Liver (tissue), 9 donors: ENCODE data around the gene FGFR3. TPM values are rescaled to one million over a fixed set of nuclear protein-coding genes. Genes with fewer than 3 reads are reported as not detected.

Source experiments
- DNase-seq: peaks from one replicate; pipeline ENCODE4 v3.0.0-alpha.2; 2017; ENCODE audit warnings: low spot score
- H3K27ac ChIP-seq, 2 donors: one replicate each; pipeline ENCODE4 v1.7.0; 2013; ENCODE audit warnings: inconsistent platforms in 2 of 2, low read length in 2 of 2, control low read depth in 1 of 2, low read depth in 1 of 2, mild to moderate bottlenecking in 1 of 2
- H3K27me3 ChIP-seq, 4 donors: one replicate each; pipeline versions ENCODE4 v1.6.1 to v1.7.0; 2013; ENCODE audit warnings: low read length in 3 of 4, inconsistent platforms in 1 of 4, mild to moderate bottlenecking in 1 of 4, moderate library complexity in 1 of 4; ENCODE audit not compliant: control insufficient read depth in 4 of 4, insufficient read depth in 4 of 4
- H3K36me3 ChIP-seq, 4 donors: one replicate each; pipeline versions ENCODE4 v1.6.1 to v1.7.0; 2013; ENCODE audit warnings: low read length in 3 of 4, mild to moderate bottlenecking in 3 of 4, low read depth in 1 of 4, moderate library complexity in 1 of 4; ENCODE audit not compliant: control insufficient read depth in 4 of 4, insufficient read depth in 3 of 4
- H3K4me1 ChIP-seq, 4 donors: one replicate each; pipeline versions ENCODE4 v1.6.1 to v1.7.0; 2013; ENCODE audit warnings: low read length in 3 of 4, mild to moderate bottlenecking in 3 of 4, moderate library complexity in 1 of 4; ENCODE audit not compliant: control insufficient read depth in 4 of 4, insufficient read depth in 4 of 4
- H3K4me3 ChIP-seq, 3 donors: one replicate each; pipeline versions ENCODE4 v1.6.1 to v1.7.0; 2013; ENCODE audit warnings: low read length in 3 of 3, control low read depth in 1 of 3, low read depth in 1 of 3, mild to moderate bottlenecking in 1 of 3
- H3K9ac ChIP-seq, 2 donors: one replicate each; pipeline ENCODE4 v1.7.0; 2013; ENCODE audit warnings: low read length in 2 of 2, mild to moderate bottlenecking in 2 of 2, moderate library complexity in 2 of 2, control low read depth in 1 of 2, low read depth in 1 of 2
- H3K9me3 ChIP-seq, 4 donors: one replicate each; pipeline versions ENCODE4 v1.6.1 to v1.7.0; 2013; ENCODE audit warnings: low read length in 3 of 4; ENCODE audit not compliant: control insufficient read depth in 4 of 4
- CTCF ChIP-seq: fragments of 150-350 bp; IDR thresholded peaks from 2 replicates; pipeline ENCODE4 v1.5.1; 2017; ENCODE audit warnings: improper control_type of control experiment, low read depth, low read length; ENCODE audit not compliant: missing input control
- FOXA1 ChIP-seq: IDR thresholded peaks from 2 replicates; pipeline ENCODE4 v1.6.1; 2016; ENCODE audit warnings: antibody characterized with exemption
- FOXA2 ChIP-seq: IDR thresholded peaks from 2 replicates; pipeline ENCODE4 v1.6.1; 2016; ENCODE audit warnings: antibody characterized with exemption
- GABPA ChIP-seq, 2 donors: IDR thresholded peaks in 1 of 2; conservative IDR thresholded peaks in 1 of 2; 2 replicates each; pipeline ENCODE4 v1.6.1; 2016; ENCODE audit warnings: antibody characterized with exemption in 2 of 2, mild to moderate bottlenecking in 1 of 2, moderate library complexity in 1 of 2
- HNF4A ChIP-seq, 2 donors: conservative IDR thresholded peaks; 2 replicates each; pipeline ENCODE4 v1.6.1; 2016; ENCODE audit warnings: antibody characterized with exemption in 2 of 2, mild to moderate bottlenecking in 2 of 2
- HNF4G ChIP-seq: IDR thresholded peaks from 2 replicates; pipeline ENCODE4 v1.6.1; 2016; ENCODE audit warnings: antibody characterized with exemption
- NR2F2 ChIP-seq: IDR thresholded peaks from 2 replicates; pipeline ENCODE4 v1.6.1; 2016; ENCODE audit warnings: antibody characterized with exemption
- RXRA ChIP-seq, 2 donors: IDR thresholded peaks; 2 replicates each; pipeline ENCODE4 v1.6.1; 2017 to 2018; ENCODE audit warnings: antibody characterized with exemption in 2 of 2, mild to moderate bottlenecking in 1 of 2
- SP1 ChIP-seq: IDR thresholded peaks from 2 replicates; pipeline ENCODE4 v1.6.1; 2018; ENCODE audit warnings: antibody characterized with exemption, mild to moderate bottlenecking
- TAF1 ChIP-seq: conservative IDR thresholded peaks from 2 replicates; pipeline ENCODE4 v1.6.1; 2016; ENCODE audit warnings: antibody characterized with exemption, mild to moderate bottlenecking
- WGBS: extraction: QIAGEN DNeasy Blood & Tissue Kit; methylation state at CpG from one replicate; pipeline ENCODE4 v1.1.7; 2013; 5-methylcytosine and 5-hydroxymethylcytosine counted together
- polyA plus RNA-seq, 2 donors: library from polyadenylated mRNA; stranded (reverse) in 1 of 2; unstranded in 1 of 2; fragments of 200-250 nt in 1 of 2; fragments of >200 nt in 1 of 2; fragmentation: Nextera tagmentation in 1 of 2; extraction: Ambion mirVana in 1 of 2; gene quantifications; one replicate each; pipeline versions ENCODE4 v1.2.1 to v1.2.3, GENCODE V29; 2013 to 2015
- total RNA-seq, 2 donors: library from RNA; depleted of rRNA; stranded (reverse); fragments of >200 nt; gene quantifications; one replicate each; pipeline ENCODE4 v1.2.3, GENCODE V29; 2014
- TF ChIP-seq, protein P1 (sequence below): IDR thresholded peaks from 2 replicates; pipeline ENCODE4 v1.6.1; 2016; ENCODE audit warnings: antibody characterized with exemption
- TF ChIP-seq, protein P2 (sequence below): IDR thresholded peaks from 2 replicates; pipeline ENCODE4 v1.6.1; 2016; ENCODE audit warnings: antibody characterized with exemption
- TF ChIP-seq, protein P3 (sequence below): IDR thresholded peaks from 2 replicates; pipeline ENCODE4 v1.6.1; 2016; ENCODE audit warnings: antibody characterized with exemption, mild to moderate bottlenecking
- TF ChIP-seq, protein P4 (sequence below): IDR thresholded peaks from 2 replicates; pipeline ENCODE4 v1.6.1; 2016; ENCODE audit warnings: antibody characterized with exemption
- donor health status: healthy.
- donor health status: healthy.
- donor health status: healthy.
- donor health status: healthy.
- donor health status: healthy.

Gene FGFR3
- total and polyA plus RNA-seq, 4 donors, result 5.6 to 40.0 (median 29.1) TPM

DNA sequence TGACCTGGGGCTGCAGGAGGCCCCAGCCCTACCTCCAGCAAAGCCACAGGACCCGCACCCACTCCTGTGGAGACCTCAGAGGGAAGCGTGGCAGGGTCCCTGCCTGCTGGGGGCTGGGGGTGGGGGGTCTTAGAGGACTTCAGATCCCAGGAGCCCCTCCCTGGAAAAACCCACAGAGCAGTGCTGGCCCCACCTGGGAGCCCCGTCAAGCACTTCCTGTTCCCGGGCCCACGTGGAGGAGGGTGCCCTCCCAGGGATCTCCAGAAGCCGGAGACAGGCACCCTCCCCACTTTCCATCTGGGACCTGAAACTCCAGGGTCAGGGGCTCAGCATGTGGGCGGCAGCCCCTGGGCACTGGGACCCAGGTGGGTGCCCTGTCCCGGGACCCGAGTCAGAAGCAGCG is 39.8 kb upstream of the FGFR3 start:
- H3K9me3 ChIP-seq, result no peaks in the 10 kb centered on the region
- no peak overlapping the region for H3K4me3 ChIP-seq
- 74% methylated on average over 10 of the region's 10 CpGs for WGBS
- H3K4me1 ChIP-seq, result peaks cover 0 to 9% (median 5%) of the 10 kb centered on the region in 4 donors
- H3K27ac ChIP-seq, result no peak overlapping the region
- TF ChIP-seq, protein P1, sequence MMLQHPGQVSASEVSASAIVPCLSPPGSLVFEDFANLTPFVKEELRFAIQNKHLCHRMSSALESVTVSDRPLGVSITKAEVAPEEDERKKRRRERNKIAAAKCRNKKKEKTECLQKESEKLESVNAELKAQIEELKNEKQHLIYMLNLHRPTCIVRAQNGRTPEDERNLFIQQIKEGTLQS, result no peak
- no peak for TF ChIP-seq FOXA2
- no peak for TF ChIP-seq RXRA (IDR thresholded peaks at IDR 0.05)
- TF ChIP-seq NR2F2, result no peak
- no peak for TF ChIP-seq FOXA1
- TF ChIP-seq, protein P2, sequence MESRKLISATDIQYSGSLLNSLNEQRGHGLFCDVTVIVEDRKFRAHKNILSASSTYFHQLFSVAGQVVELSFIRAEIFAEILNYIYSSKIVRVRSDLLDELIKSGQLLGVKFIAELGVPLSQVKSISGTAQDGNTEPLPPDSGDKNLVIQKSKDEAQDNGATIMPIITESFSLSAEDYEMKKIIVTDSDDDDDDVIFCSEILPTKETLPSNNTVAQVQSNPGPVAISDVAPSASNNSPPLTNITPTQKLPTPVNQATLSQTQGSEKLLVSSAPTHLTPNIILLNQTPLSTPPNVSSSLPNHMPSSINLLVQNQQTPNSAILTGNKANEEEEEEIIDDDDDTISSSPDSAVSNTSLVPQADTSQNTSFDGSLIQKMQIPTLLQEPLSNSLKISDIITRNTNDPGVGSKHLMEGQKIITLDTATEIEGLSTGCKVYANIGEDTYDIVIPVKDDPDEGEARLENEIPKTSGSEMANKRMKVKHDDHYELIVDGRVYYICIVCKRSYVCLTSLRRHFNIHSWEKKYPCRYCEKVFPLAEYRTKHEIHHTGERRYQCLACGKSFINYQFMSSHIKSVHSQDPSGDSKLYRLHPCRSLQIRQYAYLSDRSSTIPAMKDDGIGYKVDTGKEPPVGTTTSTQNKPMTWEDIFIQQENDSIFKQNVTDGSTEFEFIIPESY, result no peak
- H3K27me3 ChIP-seq, result no peaks in the 10 kb centered on the region
- H3K36me3 ChIP-seq, result no peaks in the 10 kb centered on the region
- no peak overlapping the region for H3K9ac ChIP-seq
- no peak for DNase-seq

DNA sequence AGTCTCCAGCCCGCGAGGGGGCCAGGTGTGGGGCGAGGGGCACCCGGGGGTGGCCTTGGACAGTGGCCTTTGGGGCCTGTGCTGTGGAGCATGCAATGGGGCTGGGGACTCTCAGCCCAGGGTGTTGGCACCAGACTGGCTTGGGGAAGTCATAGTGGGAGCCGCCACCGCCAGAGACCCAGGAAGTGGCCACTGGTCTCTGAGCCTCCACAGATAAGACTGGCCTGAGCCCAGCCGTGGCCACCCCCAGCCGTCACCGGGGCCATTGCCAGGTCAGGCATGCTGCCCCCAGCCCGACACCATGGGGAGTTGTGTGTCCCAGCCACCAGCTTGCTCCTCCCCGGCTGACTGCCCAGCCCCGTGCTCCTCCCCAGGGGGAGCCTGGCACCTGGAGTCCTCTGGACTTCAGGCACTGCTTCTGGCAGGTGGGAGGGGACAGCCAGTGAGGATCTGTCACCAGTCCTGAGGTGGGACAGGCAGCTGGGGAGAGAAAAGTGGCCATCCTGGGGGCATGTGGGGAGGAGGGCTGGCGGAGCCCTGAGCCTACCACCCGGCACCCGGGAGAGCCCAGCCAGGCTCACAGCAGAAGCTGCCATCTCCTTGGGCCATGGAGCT is 39.3 kb upstream of the FGFR3 start:
- TF ChIP-seq, protein P1, result no peak
- no peak for TF ChIP-seq HNF4G
- no peak for TF ChIP-seq GABPA (IDR thresholded peaks at IDR 0.05 in 1 of 2, conservative IDR thresholded peaks at IDR 0.05 in 1 of 2)
- no peak for TF ChIP-seq NR2F2
- TF ChIP-seq, protein P2, result no peak
- no peak for TF ChIP-seq CTCF
- TF ChIP-seq SP1, result no peak
- TF ChIP-seq, protein P3, sequence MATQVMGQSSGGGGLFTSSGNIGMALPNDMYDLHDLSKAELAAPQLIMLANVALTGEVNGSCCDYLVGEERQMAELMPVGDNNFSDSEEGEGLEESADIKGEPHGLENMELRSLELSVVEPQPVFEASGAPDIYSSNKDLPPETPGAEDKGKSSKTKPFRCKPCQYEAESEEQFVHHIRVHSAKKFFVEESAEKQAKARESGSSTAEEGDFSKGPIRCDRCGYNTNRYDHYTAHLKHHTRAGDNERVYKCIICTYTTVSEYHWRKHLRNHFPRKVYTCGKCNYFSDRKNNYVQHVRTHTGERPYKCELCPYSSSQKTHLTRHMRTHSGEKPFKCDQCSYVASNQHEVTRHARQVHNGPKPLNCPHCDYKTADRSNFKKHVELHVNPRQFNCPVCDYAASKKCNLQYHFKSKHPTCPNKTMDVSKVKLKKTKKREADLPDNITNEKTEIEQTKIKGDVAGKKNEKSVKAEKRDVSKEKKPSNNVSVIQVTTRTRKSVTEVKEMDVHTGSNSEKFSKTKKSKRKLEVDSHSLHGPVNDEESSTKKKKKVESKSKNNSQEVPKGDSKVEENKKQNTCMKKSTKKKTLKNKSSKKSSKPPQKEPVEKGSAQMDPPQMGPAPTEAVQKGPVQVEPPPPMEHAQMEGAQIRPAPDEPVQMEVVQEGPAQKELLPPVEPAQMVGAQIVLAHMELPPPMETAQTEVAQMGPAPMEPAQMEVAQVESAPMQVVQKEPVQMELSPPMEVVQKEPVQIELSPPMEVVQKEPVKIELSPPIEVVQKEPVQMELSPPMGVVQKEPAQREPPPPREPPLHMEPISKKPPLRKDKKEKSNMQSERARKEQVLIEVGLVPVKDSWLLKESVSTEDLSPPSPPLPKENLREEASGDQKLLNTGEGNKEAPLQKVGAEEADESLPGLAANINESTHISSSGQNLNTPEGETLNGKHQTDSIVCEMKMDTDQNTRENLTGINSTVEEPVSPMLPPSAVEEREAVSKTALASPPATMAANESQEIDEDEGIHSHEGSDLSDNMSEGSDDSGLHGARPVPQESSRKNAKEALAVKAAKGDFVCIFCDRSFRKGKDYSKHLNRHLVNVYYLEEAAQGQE, result no peak
- TF ChIP-seq TAF1, result no peak
- no peak for TF ChIP-seq HNF4A (conservative IDR thresholded peaks at IDR 0.05)
- no peak for TF ChIP-seq FOXA1
- TF ChIP-seq, protein P4, sequence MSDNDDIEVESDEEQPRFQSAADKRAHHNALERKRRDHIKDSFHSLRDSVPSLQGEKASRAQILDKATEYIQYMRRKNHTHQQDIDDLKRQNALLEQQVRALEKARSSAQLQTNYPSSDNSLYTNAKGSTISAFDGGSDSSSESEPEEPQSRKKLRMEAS, result no peak
- Histone ChIP-seq H3K9me3 (no peaks in the 10 kb centered on the region), H3K9ac (no peak overlapping the region), H3K4me3 (no peak overlapping the region), H3K4me1 (peaks cover 0 to 6% (median 2%) of the 10 kb centered on the region in 4 donors), H3K36me3 (no peaks in the 10 kb centered on the region), H3K27ac (no peak overlapping the region), H3K27me3 (no peaks in the 10 kb centered on the region)
- no peak for DNase-seq
- 84% methylated on average over 15 of the region's 15 CpGs for WGBS
